Mononuclear cell (primary cell): ENCODE measurements around the gene LRFN5. TPM values are rescaled to one million over a fixed set of nuclear protein-coding genes. Genes with fewer than 3 reads are reported as not detected.
"Not testable (repeated sequence)": the region's sequence is repeated elsewhere in the genome, so short reads cannot be mapped to it uniquely, and the experiment has no call there.

ENCODE experiments used
- H3K27me3 ChIP-seq: 2 replicates; pipeline ENCODE4 v1.6.0; 2011; ENCODE audit warnings: low read length, control low read depth; ENCODE audit not compliant: insufficient read depth
- H3K4me1 ChIP-seq: 2 replicates; pipeline ENCODE4 v1.5.1; 2011; ENCODE audit warnings: mild to moderate bottlenecking, low read length, control low read depth; ENCODE audit not compliant: insufficient read depth
- H3K4me3 ChIP-seq: 2 replicates; pipeline ENCODE4 v1.5.1; 2011; ENCODE audit warnings: mild to moderate bottlenecking, low read length, moderate library complexity
- H3K9me3 ChIP-seq: 2 replicates; pipeline ENCODE4 v1.5.1; 2011; ENCODE audit warnings: low read depth, mild to moderate bottlenecking, control low read depth, low read length
- total RNA-seq: library from RNA; depleted of rRNA; stranded (reverse); fragments of >200 nt; gene quantifications from one replicate; pipeline ENCODE4 v1.2.3, GENCODE V29; 2012

LRFN5 gene
- total RNA-seq, 1 donor: not detected

DNA sequence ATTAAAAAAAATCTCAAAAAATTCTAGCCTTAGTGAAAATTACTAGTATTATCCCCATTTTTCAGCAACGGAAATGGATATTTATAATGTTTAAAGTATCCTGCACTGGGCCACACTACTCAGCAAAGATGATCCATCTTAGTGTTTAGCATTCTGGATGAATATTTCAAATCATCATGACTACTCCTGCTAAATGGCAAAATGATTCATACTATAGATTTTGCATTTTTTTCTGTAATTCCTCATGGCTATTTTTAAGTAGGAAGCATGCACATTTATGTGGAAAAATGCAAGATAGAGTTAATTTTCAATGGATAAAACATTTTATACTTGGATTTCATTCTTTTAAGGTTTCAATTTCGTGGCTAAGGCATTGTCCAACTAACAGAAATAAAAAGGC is 59.6 kb downstream of the LRFN5 start:
- H3K4me1 ChIP-seq: no peaks in the 10 kb centered on the region
- no peaks in the 10 kb centered on the region for H3K9me3 ChIP-seq
- H3K27me3 ChIP-seq: no peaks in the 10 kb centered on the region
- no peak overlapping the region for H3K4me3 ChIP-seq

DNA sequence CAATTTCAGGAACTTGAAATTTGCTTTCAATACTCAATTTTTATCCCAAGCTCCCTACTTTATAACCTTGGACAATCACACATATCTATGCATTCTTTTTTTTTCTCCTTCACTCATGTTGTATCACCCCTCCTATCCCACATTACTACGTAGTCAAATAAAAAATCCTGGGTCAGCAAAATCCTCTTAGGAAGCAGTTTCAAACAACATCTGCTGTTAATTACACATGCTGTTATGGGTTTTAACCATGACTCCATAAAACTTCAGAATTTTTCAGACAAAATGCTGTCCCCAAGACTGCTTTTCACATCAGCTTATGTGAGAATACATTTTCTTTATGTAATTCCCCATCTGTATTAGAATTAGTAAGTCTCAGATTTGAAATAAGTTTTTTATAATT is 61.7 kb downstream of the LRFN5 start:
- no peaks in the 10 kb centered on the region for H3K27me3 ChIP-seq
- no peak overlapping the region for H3K4me3 ChIP-seq
- no peaks in the 10 kb centered on the region for H3K4me1 ChIP-seq
- no peaks in the 10 kb centered on the region for H3K9me3 ChIP-seq

DNA sequence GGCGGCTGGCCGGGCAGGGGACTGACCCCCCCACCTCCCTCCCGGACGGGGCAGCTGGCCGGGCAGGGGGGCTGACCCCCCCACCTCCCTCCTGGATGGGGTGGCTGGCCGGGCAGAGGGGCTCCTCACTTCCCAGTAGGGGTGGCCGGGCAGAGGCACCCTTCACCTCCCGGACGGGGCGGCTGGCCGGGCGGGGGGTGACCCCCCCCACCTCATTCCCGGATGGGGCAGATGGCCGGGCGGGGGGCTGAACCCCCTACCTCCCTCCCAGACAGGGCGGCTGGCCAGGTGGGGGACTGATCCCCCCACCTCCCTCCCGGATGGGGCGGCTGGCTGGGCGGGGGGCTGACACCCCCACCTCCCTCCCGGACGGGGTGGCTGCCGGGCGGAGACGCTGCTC is 66.9 kb downstream of the LRFN5 start:
- H3K9me3 ChIP-seq, H3K4me1 ChIP-seq, H3K4me3 ChIP-seq, H3K27me3 ChIP-seq: not testable (repeated sequence)

DNA sequence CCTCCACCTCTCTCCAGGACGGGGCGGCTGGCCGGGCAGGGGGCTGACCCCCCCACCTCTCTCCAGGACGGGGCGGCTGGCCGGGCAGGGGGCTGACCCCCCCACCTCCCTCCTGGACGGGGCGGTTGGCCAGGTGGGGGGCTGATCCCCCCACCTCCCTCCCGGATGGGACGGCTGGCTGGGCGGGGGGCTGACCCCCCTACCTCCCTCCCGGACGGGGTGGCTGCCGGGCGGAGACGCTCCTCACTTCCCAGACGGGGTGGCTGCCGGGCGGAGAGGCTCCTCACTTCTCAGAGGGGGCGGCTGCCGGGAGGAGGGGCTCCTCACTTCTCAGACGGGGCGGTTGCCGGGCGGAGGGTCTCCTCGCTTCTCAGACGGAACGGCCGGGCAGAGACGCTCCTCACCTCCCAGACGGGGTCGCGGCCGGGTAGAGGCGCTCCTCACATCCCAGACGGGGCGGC is 67.9 kb downstream of the LRFN5 start:
- H3K4me1 ChIP-seq, H3K4me3 ChIP-seq, H3K9me3 ChIP-seq, H3K27me3 ChIP-seq: not testable (repeated sequence)

DNA sequence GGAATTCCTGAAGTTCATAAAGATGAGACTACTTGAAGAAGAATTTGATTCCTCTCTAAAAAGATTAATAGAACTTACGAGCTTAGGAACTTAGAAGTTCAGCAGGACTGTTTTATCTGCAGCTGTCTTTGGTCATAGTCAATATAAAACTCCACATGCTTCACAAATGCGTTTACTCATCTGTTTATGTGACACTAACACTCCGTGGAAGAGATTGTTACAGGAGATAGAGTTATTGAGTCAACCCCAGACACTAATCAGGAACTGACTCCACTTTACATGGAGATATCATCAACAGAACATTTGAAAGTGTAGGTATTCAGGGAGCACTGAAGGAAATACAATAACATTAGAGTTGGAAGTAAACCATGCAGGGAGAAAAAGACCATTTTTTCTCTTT is 92.8 kb downstream of the LRFN5 start:
- Histone ChIP-seq H3K4me1 (no peaks in the 10 kb centered on the region), H3K27me3 (no peaks in the 10 kb centered on the region), H3K9me3 (no peaks in the 10 kb centered on the region), H3K4me3 (no peak overlapping the region)

- no peaks in the 10 kb centered on the region for H3K27me3 ChIP-seq
- peaks cover 7% of the 10 kb centered on the region for H3K4me1 ChIP-seq
- no peaks in the 10 kb centered on the region for H3K9me3 ChIP-seq
- no peak overlapping the region for H3K4me3 ChIP-seq
Observed at GRCh38 chr14:41718477-41719166, 111.9 kb downstream of the LRFN5 start.

- no peaks in the 10 kb centered on the region for H3K27me3 ChIP-seq
- H3K4me1 ChIP-seq: no peaks in the 10 kb centered on the region
- H3K4me3 ChIP-seq: no peak overlapping the region
- no peaks in the 10 kb centered on the region for H3K9me3 ChIP-seq
Observed at GRCh38 chr14:41739203-41739602, 132.5 kb downstream of the LRFN5 start.

DNA sequence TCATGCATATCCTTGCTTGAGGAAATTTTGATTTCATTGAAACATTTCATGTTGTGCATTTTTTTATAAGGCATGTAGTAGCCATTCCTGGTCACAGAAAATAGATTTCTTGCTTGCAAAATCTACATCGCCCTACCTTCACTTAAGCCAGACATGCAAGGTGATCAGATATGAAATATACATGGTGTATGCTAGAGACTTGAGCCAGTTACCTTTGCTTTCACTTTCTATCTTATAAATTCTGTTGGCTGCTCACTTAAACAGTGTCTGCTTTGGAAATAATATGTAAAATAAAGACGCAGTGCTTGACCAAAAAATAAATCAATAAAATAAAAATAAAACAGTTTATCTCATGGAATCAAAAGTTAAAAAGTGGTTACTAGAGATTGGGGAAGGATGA is 136.5 kb downstream of the LRFN5 start:
- Histone ChIP-seq H3K9me3 (no peaks in the 10 kb centered on the region), H3K4me1 (no peaks in the 10 kb centered on the region), H3K4me3 (no peak overlapping the region), H3K27me3 (no peaks in the 10 kb centered on the region)

DNA sequence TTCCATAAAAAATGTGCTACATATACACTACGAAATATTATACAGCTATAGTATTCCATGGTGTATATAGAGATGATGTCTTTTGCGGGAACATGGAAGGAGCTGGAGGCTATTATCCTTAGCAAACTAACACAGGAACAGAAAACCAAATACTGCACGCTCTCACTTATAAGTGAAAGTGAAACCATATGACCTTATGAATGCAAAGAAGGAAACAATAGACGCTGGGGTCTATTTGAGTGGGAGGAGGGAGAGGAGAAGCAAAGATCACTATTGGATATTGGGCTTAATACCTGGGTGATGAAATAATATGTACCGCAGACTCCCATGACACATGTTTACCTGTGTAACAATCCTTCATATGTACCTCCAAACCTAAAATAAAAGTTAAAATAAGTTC is 142.8 kb downstream of the LRFN5 start:
- H3K4me3 ChIP-seq: no peak overlapping the region
- no peaks in the 10 kb centered on the region for H3K27me3 ChIP-seq
- no peaks in the 10 kb centered on the region for H3K9me3 ChIP-seq
- H3K4me1 ChIP-seq: no peaks in the 10 kb centered on the region

DNA sequence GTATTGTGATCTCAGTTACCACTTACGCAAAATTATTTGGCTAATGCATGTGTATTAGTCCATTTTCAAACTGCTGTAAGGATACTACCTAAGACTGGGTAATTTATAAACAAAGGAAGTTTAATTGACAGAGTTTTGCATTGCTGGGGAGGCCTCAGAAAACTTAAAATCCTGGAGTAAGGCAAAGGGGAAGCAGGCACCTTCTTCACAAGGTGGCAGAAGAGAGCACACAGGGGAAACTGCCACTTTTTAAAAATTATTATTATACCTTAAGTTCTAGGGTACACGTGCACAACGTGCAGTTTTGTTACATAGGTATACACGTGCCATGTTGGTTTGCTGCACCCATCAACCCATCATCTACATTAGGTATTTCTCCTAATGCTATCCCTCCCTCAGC is 143.9 kb downstream of the LRFN5 start:
- not testable (repeated sequence) for H3K4me1 ChIP-seq, H3K27me3 ChIP-seq, H3K9me3 ChIP-seq, H3K4me3 ChIP-seq

GRCh38 chr14:41758011-41758665 is 151.5 kb downstream of the LRFN5 start:
- no peak overlapping the region for H3K4me3 ChIP-seq
- H3K4me1 ChIP-seq: no peaks in the 10 kb centered on the region
- no peaks in the 10 kb centered on the region for H3K27me3 ChIP-seq
- no peaks in the 10 kb centered on the region for H3K9me3 ChIP-seq

DNA sequence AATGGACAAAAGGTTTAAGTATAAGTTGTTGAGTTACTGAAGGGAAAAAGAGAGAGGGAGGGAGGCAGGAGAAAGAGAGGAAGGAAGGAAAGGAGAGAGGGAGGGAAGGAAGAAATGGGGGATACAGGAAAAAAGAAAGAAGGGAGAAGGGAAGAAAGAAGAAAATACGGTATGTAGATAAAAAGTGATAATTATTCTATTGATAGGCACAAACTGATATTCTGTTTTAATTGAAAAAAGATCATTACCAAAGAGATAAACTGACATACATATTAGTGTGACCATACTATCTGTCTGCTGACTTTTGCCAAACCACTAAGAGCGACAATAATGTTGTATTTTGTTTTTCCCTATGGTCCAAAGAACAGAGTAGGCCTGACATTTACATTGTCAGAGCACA is 154.5 kb downstream of the LRFN5 start:
- no peaks in the 10 kb centered on the region for H3K9me3 ChIP-seq
- H3K4me1 ChIP-seq: no peaks in the 10 kb centered on the region
- H3K4me3 ChIP-seq: no peak overlapping the region
- H3K27me3 ChIP-seq: no peaks in the 10 kb centered on the region

DNA sequence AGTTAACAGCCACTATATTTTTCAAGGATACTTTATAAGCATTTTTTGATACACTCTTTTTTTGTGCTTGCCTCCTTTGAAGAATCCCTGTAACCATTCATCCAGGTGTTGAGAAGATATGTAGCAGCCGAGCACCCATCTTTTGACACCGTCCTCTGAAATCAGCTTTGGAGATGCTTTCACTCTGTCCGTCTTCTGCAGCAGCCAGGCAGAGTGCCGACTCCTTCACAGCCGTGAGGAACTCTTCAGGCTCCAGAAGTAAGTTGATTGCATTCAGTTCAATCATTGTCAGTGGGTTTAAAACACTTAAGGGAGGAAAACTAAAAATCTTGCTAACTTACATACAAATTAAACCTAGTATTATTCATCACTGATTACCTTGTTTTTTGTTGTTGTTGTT is 160.1 kb downstream of the LRFN5 start:
- Histone ChIP-seq H3K9me3 (no peaks in the 10 kb centered on the region), H3K27me3 (no peaks in the 10 kb centered on the region), H3K4me1 (no peaks in the 10 kb centered on the region), H3K4me3 (no peak overlapping the region)

DNA sequence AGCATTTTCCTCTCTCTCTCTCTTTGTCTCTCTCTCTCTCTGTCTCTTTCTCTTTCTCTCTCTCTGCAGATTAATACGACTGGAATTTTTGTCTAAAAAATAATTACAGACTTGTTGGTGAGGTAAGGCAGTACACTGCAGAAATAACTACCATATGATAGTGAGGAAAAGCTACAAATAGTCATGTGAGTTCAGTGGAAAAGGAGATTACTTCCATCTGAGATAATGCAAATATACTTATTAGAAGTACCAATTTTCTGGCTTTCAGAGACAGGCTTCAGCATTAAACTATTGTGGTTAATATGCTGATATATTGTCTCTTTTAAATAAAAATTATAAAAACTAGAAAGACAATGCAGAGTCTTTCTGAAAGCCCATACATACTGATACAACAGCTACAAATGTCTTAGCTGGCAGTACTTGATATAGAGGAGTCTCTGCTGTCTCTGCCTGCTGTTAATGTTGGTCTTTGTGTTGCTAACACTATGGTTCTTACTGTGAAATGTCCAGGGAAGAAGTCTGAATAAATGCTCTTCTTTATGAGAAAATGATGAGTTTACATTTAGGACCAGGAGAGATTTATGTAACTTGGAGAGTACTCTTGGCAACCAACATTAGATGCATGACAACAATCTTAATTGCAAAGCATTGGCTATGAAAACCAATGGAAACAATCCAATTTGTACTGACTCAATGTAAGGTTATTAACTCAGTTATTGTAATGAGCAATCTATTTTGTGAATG is 167.0 kb downstream of the LRFN5 start:
- Histone ChIP-seq H3K4me3 (no peak overlapping the region), H3K4me1 (no peaks in the 10 kb centered on the region), H3K27me3 (no peaks in the 10 kb centered on the region), H3K9me3 (no peaks in the 10 kb centered on the region)

GRCh38 chr14:41782511-41782910 is 175.8 kb downstream of the LRFN5 start:
- no peaks in the 10 kb centered on the region for H3K27me3 ChIP-seq
- H3K4me3 ChIP-seq: no peak overlapping the region
- no peaks in the 10 kb centered on the region for H3K4me1 ChIP-seq
- no peaks in the 10 kb centered on the region for H3K9me3 ChIP-seq
